GM21529 (cell line): ENCODE results near the gene TTC33.

Experiments used
- ATAC-seq: cut with Tn5 transposase; IDR thresholded peaks from one replicate; pipeline ENCODE4 v1.9.1; 2021; ENCODE audit not compliant: unreplicated experiment

TTC33 gene

DNA sequence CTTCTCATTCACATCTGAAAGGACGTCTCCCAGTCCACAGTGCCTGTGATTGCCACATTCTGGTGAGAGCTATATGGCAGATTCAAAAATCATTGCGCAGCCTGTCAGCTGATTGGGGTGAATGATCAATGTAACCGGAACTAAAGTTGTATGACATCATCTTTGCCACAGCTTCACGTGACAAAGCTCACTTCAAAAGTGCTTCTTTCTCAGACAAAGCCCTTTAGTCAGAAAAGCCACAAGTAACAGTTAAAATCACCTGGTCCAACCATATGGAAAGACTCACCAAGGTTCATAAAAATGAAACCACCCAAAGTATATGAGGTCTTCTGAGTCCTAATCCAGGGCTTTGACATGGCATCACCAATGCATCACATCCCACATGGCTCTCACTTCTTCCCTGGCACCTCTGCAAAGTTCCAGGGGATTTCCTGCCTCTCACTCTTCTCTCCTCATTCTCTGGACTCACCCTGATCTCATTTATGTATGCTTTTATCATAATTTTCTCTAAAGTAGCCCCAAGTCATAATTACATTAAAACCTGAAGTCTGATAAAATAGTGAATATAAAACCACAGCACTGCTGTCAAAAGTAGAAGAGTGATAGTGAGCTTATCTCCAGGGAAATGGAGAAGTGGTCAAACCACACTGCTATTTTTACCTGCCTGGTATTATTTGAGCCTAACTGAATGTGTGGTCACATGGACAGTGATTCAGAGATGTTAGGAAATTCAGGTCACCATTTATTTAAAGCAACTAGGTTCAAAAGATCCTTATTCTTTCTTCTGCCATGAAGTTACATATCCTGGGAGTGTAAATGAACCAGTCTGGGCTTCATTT lies 269.1 kb downstream of the TTC33 start:
- peak; percentile 40 for ATAC-seq

GRCh38 chr5:40485021-40485998 lies 270.5 kb downstream of the TTC33 start:
- ATAC-seq: peak; percentile 62

DNA sequence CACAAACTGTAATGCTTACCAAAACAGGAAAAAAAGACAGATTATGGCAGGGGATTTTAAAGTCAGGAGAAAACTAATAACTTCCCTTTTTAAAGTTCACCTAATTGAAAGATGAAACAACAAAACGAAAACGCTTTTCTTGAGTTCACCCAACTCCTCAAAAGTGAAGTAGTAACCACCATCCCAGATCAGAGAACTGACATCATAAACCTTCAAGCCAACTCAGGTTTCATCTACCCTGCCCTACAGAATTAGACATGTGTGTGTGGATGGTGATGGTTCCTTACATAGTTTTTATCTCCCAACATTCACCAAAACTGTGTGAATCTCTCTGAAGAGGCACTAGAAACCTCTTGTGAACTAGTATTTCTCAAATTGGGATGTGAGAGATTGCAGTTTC lies 271.3 kb downstream of the TTC33 start:
- peak; percentile 55 for ATAC-seq

DNA sequence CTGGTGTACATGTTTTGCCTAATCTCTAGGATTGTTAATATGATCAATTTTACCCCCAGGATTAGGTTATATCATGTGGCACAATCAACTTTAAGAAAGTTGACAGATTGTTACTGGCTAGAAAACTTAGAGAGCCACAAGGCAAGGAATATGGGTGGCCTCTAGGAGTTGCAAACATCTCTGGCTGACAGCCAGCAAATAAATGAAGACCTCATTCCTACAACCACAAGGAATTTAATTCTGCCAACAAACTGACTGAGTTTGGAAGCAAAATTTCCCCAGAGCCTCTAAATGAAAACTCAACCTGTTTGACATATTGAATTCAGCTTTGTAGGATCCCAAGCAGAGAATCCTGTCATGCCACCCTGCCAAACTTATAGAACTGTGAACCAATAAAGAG lies 272.4 kb downstream of the TTC33 start:
- ATAC-seq: no peak

DNA sequence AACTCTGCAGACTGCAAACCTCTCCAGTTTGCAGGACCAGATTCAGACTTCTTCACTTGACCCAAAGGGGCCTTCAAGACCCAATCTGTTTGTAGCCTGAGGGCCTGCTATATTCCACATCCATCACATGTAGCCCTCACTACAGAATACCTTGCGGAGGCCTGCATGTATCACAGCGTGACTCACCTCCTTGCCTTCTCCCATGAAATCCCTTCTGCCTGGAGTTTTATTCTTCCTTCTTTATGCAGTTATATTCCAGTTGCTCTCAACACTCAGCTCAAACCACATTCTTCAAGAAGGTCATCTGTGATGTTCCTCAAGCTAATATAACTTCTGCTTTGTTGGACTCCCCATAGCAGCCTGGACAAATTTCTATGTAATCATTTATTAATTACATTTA lies 274.5 kb downstream of the TTC33 start:
- no peak for ATAC-seq

DNA sequence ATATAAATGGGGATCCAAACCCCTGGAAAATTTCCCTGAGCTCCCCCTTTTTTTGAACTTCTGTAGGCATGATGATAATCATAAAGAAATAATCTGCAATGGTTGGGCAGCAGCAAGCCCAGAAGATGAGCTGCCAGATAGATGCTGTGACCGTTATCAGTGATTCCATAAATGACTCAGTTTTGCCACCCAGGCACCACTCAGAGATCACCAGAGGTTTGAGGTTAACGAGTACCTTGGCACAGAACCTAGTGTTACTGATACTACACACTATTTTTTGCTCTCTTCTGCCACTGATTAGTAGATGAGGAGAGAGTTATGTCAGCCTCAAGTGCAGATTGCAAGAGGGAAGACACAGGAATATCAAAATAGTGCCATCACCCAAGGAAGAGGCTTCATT lies 275.4 kb downstream of the TTC33 start:
- ATAC-seq: no peak

GRCh38 chr5:40479939-40480338 lies 275.8 kb downstream of the TTC33 start:
- ATAC-seq: no peak

GRCh38 chr5:40478766-40479165 lies 277.0 kb downstream of the TTC33 start:
- no peak for ATAC-seq

DNA sequence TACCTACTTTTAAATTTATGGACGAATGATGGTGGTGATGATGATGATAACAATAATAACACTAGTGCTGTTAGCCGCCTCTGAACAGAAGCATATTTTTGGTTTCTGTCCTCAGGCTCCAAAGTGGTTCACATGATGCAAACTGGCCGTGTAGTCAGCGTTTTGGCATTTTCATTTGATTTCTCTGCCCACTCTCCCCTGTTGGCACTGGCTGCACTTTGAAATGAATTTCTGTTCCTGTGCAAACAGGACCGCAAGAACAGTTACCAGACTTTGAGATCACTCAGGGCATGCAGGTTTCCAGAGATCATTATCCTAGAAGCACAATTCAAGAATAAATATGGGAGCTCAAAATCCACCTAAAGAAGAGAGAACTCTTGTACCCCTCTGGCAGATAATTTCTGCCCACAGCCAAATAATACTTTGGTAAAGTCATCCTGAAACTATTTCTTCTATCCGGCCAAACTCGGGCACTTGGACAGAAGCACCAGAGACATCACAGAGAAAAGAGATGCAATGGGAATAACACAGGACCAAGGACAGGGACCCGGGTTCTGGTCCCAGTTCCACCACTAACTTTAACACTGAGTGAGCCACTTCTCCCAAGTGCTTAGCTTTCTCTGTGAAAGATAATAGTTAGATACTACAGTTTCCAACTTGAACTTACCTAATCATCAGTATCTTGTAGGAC lies 277.8 kb downstream of the TTC33 start:
- no peak for ATAC-seq

GRCh38 chr5:40475561-40475960 lies 280.2 kb downstream of the TTC33 start:
- ATAC-seq: no peak

DNA sequence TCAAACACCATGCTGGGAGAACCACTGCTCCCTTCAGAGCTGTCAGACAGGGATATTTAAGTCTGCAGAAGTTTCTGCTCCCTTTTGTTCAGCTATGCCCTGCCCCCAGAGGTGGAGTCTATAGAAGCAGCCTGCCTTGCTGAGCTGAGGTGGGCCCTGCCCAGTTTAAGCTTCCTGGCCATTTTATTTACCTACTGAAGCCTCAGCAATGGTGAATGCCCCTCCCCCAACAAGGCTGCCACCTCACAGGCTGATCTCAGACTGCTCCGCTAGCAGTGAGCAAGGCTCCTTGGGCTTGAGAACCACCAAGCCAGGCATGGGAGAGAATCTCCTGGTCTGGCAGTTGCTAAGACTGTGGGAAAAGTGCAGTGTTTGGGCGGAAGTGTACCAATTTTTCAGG lies 281.5 kb downstream of the TTC33 start:
- no peak for ATAC-seq

DNA sequence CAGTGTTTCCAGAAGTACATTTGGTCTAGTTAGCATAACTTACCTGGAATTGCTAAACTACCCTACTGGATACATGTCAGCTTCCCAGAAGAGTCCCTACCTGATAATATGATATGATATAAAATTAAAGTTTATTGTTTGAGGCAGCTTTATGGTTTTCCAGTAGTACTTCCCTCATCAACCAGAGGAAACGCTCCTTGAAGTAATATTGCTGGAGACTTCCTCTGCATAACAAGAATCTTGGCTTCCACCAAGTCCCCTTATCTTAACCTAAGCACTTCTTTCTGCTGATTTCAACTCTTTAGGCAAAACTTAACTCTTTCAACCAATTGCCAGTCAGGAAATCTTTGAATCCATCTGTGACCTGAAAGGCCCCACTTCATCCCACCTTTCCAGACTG lies 290.3 kb downstream of the TTC33 start:
- no peak for ATAC-seq

- ATAC-seq: no peak
Measured at GRCh38 chr5:40464511-40464910, 291.2 kb downstream of the TTC33 start.
